PC-3 (cell line): Measurements from ENCODE around the gene PRPF40A. TPM values are rescaled to one million over a fixed set of nuclear protein-coding genes. Genes with fewer than 3 reads are reported as not detected.

Experiments used
- ATAC-seq: fragments of 200-7000 bp; cut with Tn5 transposase; 2 replicates; pipeline ENCODE4 v1.9.1; 2020; ENCODE audit warnings: mild to moderate bottlenecking, moderate library complexity
- Bru-seq: library from RNA; stranded (reverse); fragments of 400-500 nt; gene quantifications from one replicate; lab custom pipeline; 2021; lab: Mats Ljungman, UMichigan
- BruChase-seq, 2 experiments: library from RNA; stranded (reverse); fragments of 400-500 nt; gene quantifications; one replicate each; lab custom pipeline; 2021; lab: Mats Ljungman, UMichigan
- BruUV-seq: library from RNA; stranded (reverse); fragments of 400-500 nt; replicated peaks from 2 replicates; lab custom pipeline; 2021; lab: Mats Ljungman, UMichigan
- CTCF ChIA-PET: fragments of 300-600 bp; sonication (Branson Sonifier 250); formaldehyde crosslinking; loops from one replicate; lab custom pipeline; 2022; ENCODE audit warnings: antibody characterized with exemption; lab: Charles Lee
- POLR2A ChIA-PET: fragments of 300-600 bp; sonication (Branson Sonifier 250); formaldehyde crosslinking; loops from one replicate; lab custom pipeline; 2022; ENCODE audit warnings: antibody characterized with exemption; ENCODE audit not compliant: unreplicated experiment; lab: Charles Lee
- DNase-seq: peaks from one replicate; pipeline ENCODE4 v3.0.0-alpha.2; 2015
- H2AFZ ChIP-seq: fragments of 300-600 bp; sonication (generic); 2 replicates; pipeline ENCODE4 v1.6.0; 2016; ENCODE audit warnings: antibody characterized with exemption, low read length
- H3F3A ChIP-seq: fragments of 300-600 bp; sonication (generic); one replicate; pipeline ENCODE4 v1.6.0; 2017; ENCODE audit warnings: antibody characterized with exemption, low read length, control low read depth, mild to moderate bottlenecking; ENCODE audit not compliant: unreplicated experiment
- H3K27ac ChIP-seq: fragments of 300-600 bp; sonication (generic); 2 replicates; pipeline ENCODE4 v1.5.1; 2016; ENCODE audit warnings: mild to moderate bottlenecking, low read length
- H3K27me3 ChIP-seq: fragments of 300-600 bp; sonication (generic); 2 replicates; pipeline ENCODE4 v1.6.1; 2016; ENCODE audit warnings: low read length, mixed read lengths
- H3K36me3 ChIP-seq: fragments of 300-600 bp; sonication (generic); 2 replicates; pipeline ENCODE4 v1.6.1; 2016; ENCODE audit warnings: low read depth, mixed run types, low read length, mixed read lengths
- H3K4me1 ChIP-seq: fragments of 300-600 bp; sonication (generic); 2 replicates; pipeline ENCODE4 v1.5.1; 2016; ENCODE audit warnings: low read length; ENCODE audit not compliant: insufficient read depth
- H3K4me2 ChIP-seq: fragments of 300-600 bp; sonication (generic); 2 replicates; pipeline ENCODE4 v1.6.0; 2016; ENCODE audit warnings: low read length
- H3K4me3 ChIP-seq: fragments of 300-600 bp; sonication (generic); 2 replicates; pipeline ENCODE4 v1.5.1; 2016; ENCODE audit warnings: mild to moderate bottlenecking, low read length, mixed read lengths
- H3K79me2 ChIP-seq: fragments of 300-600 bp; sonication (generic); 2 replicates; pipeline ENCODE4 v1.6.1; 2017; ENCODE audit warnings: low read length, mixed read lengths
- H3K9ac ChIP-seq: fragments of 300-600 bp; sonication (generic); 2 replicates; pipeline ENCODE4 v1.6.0; 2016; ENCODE audit warnings: mild to moderate bottlenecking, low read length
- H3K9me2 ChIP-seq: fragments of 300-600 bp; sonication (generic); replicated peaks from 2 replicates; pipeline ENCODE4 v1.6.1; 2016; ENCODE audit warnings: mixed run types, low read length, mixed read lengths
- H3K9me3 ChIP-seq: fragments of 300-600 bp; sonication (generic); 2 replicates; pipeline ENCODE4 v1.6.1; 2016; ENCODE audit warnings: low read length, mixed read lengths
- H4K20me1 ChIP-seq: fragments of 300-600 bp; sonication (generic); 2 replicates; pipeline ENCODE4 v1.6.1; 2016; ENCODE audit warnings: low read length, mixed read lengths
- CTCF ChIP-seq: fragments of 300-600 bp; sonication (generic); conservative IDR thresholded peaks from 2 replicates; pipeline ENCODE4 v1.5.1; 2017; ENCODE audit warnings: antibody characterized with exemption, low read depth, mild to moderate bottlenecking, low read length
- EZH2 ChIP-seq: fragments of 300-600 bp; sonication (generic); IDR thresholded peaks from one replicate; pipeline ENCODE4 v1.6.1; 2017; ENCODE audit warnings: antibody characterized with exemption, mild to moderate bottlenecking, low read length; ENCODE audit not compliant: unreplicated experiment
- EZH2phosphoT487 ChIP-seq: fragments of 300-600 bp; sonication (generic); IDR thresholded peaks from 2 replicates; pipeline ENCODE4 v1.6.1; 2018; ENCODE audit warnings: mild to moderate bottlenecking, antibody characterized with exemption, low read length, borderline replicate concordance
- intact Hi-C: fragments of 100-400 bp; cut with micrococcal nuclease; formaldehyde crosslinking; loops from 2 replicates; pipeline ENCODE4 v1.9.0; 2023
- long read RNA-seq: library from polyadenylated mRNA; unstranded; transcript quantifications from one replicate; pipeline ENCODE4 v2.0.0, GENCODE V29; 2021; ENCODE audit not compliant: unreplicated experiment
- total RNA-seq: library from RNA; depleted of rRNA; stranded (reverse); fragments of >200 nt; gene quantifications from 2 replicates; pipeline ENCODE4 v1.2.3, GENCODE V29; 2014; rRNA removed

Gene PRPF40A
- total RNA-seq (120 and 140 TPM in 2 replicates), Bru-seq, nascent RNA (percentile 94 among the genes with signal in this experiment), BruChase-seq, experiment 1, labeled RNA remaining after a 6-hour chase (percentile 91 among the genes with signal in this experiment), BruChase-seq, experiment 2, labeled RNA remaining after a 2-hour chase (percentile 91 among the genes with signal in this experiment)
- long read RNA-seq, partial matches to known transcripts: 114 of 161 reads
- long read RNA-seq, other reads (novel, unspliced or antisense): 47 of 161 reads

GRCh38 chr2:152717228-152718075, at the start of gene PRPF40A:
Gene PRPF40A (minus strand): TSS chr2:152717461. CDS start chr2:152717439, 22 bp downstream.
- intact Hi-C loops: loop anchor here (2.0 kb wide), 1 partner anchor 543 kb away; the partner anchor contains the start of gene STAM2
- H3K27me3 ChIP-seq: no peaks in the 10 kb centered on the region
- H3K9me3 ChIP-seq: no peaks in the 10 kb centered on the region
- H3K36me3 ChIP-seq: peaks cover 34% of the 10 kb centered on the region
- DNase-seq (peak; percentile 98), ATAC-seq (peak; percentile 76)
- POLR2A ChIA-PET: interaction anchor here (0.6 to 0.9 kb wide), 5 partner anchors 23 to 909 kb away, joined by 4 to 18 read pairs (median 4); no protein-coding TSS in a partner anchor
- H3K4me1 ChIP-seq: peaks cover 22% of the 10 kb centered on the region
- H2AFZ ChIP-seq: peak within 1 kb of the TSS; percentile 91
- BruUV-seq: no TSS peak
- H3K4me3 ChIP-seq: peak within 1 kb of the TSS; percentile 99
- H4K20me1 ChIP-seq: peaks cover 45% of the 10 kb centered on the region
- H3K9ac ChIP-seq: peak within 1 kb of the TSS; percentile 98
- no peaks in the 10 kb centered on the region for H3F3A ChIP-seq
- H3K27ac ChIP-seq: peak within 1 kb of the TSS; percentile 83
- H3K9me2 ChIP-seq: no peaks in the 10 kb centered on the region
- peaks cover 75% of the 10 kb centered on the region for H3K79me2 ChIP-seq
- peak within 1 kb of the TSS; percentile 87 for H3K4me2 ChIP-seq
- no peak for TF ChIP-seq EZH2phosphoT487
- no peak for TF ChIP-seq CTCF
- TF ChIP-seq EZH2: no peak
- CTCF ChIA-PET: no interaction called here

GRCh38 chr2:152766928-152767327, 49.7 kb upstream of the PRPF40A start:
- 0 out of 2 replicates have a peak, but pooled peaks cover 7% of the 10 kb centered on the region for H3K36me3 ChIP-seq
- no peak for TF ChIP-seq CTCF
- no peak for TF ChIP-seq EZH2
- no peak for TF ChIP-seq EZH2phosphoT487
- H3K9me3 ChIP-seq: no peaks in the 10 kb centered on the region
- no peaks in the 10 kb centered on the region for H3K79me2 ChIP-seq
- no peak overlapping the region for H3K9ac ChIP-seq
- no peak overlapping the region for H3K27ac ChIP-seq
- POLR2A ChIA-PET: no interaction called here
- H3K27me3 ChIP-seq: no peaks in the 10 kb centered on the region
- DNase-seq (no peak), ATAC-seq (no peak)
- H3K4me3 ChIP-seq: no peak overlapping the region
- no TSS peak for BruUV-seq
- no peaks in the 10 kb centered on the region for H3F3A ChIP-seq
- no peaks in the 10 kb centered on the region for H3K4me1 ChIP-seq
- no peaks in the 10 kb centered on the region for H3K9me2 ChIP-seq
- H4K20me1 ChIP-seq: no peaks in the 10 kb centered on the region
- H3K4me2 ChIP-seq: no peak overlapping the region
- CTCF ChIA-PET: no interaction called here
- intact Hi-C loops: no loop called here
- H2AFZ ChIP-seq: no peak overlapping the region
